ENCODE results near the gene HNRNPAB.

DNA sequence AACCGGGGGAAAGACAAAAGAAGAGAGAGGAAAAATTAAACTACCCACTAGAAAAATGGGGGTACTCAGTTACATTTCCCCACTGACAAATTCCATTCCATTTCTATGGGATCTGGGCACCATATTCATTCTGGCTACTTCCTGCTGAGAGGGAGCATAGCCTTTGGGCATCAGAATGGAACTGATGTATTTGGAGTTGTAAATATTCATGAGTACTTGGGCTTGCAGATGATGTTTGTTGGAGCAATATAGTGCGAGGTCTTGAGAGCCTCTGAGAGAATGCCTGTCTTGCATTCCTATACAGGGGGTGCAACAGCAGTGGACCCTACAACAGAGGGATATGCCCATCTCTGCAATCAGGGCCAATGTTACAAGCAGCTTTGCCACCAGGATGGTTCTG, 33.9 kb upstream of the HNRNPAB start:
- no peak for TF ChIP-seq POLR2A (IDR thresholded peaks at IDR 0.05)
- TF ChIP-seq, protein P1, sequence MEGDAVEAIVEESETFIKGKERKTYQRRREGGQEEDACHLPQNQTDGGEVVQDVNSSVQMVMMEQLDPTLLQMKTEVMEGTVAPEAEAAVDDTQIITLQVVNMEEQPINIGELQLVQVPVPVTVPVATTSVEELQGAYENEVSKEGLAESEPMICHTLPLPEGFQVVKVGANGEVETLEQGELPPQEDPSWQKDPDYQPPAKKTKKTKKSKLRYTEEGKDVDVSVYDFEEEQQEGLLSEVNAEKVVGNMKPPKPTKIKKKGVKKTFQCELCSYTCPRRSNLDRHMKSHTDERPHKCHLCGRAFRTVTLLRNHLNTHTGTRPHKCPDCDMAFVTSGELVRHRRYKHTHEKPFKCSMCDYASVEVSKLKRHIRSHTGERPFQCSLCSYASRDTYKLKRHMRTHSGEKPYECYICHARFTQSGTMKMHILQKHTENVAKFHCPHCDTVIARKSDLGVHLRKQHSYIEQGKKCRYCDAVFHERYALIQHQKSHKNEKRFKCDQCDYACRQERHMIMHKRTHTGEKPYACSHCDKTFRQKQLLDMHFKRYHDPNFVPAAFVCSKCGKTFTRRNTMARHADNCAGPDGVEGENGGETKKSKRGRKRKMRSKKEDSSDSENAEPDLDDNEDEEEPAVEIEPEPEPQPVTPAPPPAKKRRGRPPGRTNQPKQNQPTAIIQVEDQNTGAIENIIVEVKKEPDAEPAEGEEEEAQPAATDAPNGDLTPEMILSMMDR (IDR thresholded peaks at IDR 0.05), result no peak
